Stimulated activated CD4-positive, alpha-beta T cell treated with anti-CD3 and anti-CD28 coated beads, Interleukin-2, amount 100 ng/mL, for 24 hours (primary cell): ENCODE results near the gene ZNF778.

ENCODE experiments used
- DNase-seq, 2 donors: peaks; one replicate each; pipeline ENCODE4 v3.0.0-alpha.2; 2020

The ZNF778 gene

DNA sequence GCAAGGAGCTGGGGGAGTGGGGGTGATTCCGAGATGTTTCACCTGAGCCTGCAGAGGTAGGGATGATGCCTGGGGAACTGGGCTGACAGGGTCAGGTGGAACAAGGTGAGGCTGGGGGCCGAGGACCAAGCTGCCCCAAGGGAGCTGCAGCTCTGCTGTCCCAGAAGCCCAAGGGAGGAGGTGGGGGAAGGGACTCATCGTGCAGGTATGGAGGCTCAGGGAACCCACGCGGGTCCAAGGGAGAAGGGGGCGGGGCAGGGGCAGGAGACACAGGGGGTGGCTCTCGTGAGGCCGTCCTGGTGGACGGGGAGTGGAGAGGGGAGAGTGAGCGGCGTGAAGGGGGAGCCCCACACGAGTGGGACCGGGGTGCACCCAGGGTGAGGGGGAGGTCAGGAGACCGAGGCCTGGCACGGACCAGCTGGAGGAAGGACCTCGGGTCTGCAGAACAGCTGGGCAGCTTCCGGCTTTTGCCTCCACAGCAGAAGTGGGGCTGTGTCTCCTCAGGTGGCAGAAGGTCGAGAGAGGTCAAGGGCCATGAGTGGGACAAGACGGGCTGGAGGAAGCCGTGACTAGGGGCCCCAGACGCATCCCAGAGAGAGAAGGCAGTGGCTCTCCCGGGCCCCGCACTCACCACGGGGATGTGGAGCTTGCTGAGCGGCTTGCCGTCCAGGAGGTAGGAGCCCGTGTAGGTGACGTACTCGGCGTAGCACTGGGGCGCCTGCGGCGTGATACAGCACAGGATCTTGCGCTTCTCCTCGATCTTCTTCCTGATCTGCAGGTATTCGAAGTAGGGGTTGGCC lies 61.1 kb downstream of the ZNF778 start:
- no peak for DNase-seq

DNA sequence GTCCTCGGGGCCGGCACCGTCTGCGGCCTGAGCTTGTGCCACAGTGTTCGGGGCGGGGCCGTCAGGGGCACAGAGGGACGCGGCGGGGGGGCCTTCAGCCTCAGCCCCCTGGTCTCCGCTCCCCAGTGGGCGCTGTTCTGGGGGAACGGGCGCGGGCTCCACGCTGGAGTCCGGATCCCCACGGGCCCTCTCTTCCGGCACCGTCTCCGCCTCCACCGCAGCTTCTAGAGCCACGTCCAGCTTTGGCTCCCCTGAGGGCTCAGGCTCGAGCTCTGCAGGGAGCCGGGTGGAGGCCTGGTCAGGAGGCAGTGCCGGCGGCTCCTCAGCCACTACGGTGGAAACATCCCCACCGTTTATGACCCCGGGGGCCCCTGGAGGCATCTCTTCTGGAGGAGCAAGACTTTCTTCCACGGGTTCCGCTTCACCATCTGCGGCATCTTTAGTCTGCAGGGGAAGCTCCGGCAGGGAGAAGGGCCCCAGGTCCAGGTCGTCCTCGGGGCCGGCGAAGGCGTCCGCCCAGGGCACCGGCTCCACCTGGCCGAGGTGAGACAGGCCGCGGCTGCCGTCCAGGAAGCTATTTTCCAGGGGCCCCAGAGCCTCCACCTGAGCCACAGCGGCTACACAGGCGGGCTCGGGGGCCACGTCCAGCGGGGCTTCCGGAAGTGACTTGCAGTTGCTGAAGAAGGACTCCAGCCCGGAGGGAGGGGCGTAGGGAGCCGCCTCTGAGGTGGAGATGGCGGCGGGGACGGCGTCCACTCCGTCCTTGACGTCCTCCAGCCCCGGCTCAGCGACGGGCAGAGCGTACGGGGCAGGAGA lies 62.4 kb downstream of the ZNF778 start:
- DNase-seq: no peak

DNA sequence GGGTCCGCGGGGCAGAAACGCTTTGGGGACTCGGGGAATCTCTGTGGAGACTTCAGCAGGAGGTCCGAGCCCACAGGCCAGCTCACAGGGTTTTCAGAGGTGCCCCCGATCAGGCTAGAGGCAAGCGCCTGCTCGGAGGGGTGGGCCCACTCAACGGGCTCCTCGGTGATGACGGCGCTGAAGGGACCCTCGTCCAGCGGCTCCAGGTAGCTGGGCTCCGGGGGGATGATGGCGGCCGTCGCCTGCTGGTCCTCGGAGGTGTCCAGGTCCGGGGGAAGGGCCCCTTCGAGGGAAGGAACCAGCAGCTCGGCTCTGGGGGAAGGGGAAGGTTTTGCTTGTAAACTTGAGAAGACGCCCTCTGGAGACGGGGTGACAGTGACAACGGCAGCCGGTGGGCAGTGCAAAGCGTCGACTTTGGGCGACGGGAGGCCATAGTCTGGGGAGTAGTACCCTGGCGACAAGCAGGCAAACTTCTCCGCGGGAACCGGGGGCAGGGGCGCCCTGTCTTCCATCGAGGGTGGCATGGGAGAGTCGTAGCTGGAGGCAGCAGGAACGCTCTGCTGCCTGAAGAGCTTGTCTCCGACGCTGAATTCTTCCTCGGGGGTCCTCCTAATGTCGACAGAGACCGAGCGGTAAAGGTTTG lies 63.2 kb downstream of the ZNF778 start:
- no peak for DNase-seq

DNA sequence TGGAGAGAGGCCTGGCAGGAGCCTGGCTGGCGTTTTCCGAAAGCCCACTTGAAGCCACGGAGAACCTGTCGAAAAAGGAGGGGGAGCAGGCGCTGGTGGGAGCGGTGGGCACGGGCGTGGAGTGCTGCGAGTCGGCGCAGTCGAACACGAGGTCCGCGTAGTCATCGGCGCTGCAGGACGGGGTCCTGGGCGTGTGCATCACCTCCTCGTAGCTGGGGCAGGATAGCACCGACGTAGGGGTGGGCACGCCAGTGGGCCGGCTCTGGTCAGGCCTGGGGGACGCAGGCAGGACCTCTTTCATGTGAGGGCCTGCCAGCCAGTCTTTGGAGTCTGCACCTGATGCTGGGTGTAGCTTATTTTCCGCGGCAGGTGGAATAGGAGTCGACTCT lies 63.7 kb downstream of the ZNF778 start:
- DNase-seq: no peak

DNA sequence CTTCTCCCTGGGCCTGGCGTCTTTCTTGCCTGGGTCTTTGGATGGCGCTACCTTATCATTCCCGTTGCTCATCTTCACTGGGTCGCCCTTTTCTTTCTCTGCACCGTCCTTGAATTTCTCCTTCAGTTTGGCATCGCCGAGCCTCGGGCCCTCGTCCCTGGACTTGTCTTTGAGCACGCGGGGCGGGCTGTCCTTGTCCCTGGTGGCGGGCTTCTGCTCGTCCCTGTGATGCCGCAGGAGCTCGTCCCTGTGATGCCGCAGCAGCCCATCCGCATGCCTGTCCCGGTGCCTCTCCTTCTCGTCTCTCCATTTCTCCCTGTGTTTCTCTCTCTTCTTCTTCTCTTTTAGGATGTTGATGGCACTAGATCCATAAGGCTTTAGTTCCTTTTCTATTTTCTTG lies 64.3 kb downstream of the ZNF778 start:
- no peak for DNase-seq

DNA sequence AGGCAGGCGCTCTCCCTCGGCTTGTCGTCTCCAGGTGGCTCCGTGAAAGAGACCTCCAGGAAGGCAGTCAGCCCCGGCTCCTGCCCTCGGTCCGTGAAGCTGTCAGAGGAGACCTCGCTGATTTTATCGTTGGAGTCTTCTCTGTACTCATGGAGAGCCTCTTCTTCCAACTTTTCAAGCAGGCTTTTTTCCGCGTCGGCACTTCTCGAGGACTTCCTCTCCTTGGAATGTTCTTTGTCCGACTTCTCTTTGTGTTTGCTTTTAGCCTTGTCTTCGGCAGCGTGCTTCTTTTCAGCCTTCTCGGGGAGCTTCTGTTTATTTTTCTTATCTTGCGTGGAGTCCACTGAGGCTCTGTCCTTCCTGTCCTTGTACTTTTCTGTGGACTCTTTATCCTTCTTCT lies 65.0 kb downstream of the ZNF778 start:
- DNase-seq: no peak

DNA sequence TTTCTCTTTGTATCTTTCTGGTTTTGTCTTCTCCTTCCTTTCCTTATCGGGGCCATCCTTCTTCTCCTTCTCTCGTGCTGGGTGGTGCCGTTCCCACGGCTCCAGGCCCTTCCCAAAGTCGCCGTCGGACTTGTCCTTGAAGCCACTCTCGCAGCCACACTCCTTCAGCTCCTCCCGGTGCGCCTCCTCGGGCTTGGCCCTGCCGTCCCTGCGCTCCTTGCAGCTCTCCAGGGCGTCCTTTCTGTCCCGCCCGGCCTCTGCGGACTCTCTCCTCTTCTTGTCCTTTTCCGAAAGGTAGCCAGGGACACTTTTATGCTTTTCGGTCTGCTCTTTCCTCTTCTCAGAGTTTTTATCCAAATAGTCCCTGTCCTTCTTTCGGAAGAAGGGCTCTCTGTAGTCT lies 65.9 kb downstream of the ZNF778 start:
- no peak for DNase-seq

DNA sequence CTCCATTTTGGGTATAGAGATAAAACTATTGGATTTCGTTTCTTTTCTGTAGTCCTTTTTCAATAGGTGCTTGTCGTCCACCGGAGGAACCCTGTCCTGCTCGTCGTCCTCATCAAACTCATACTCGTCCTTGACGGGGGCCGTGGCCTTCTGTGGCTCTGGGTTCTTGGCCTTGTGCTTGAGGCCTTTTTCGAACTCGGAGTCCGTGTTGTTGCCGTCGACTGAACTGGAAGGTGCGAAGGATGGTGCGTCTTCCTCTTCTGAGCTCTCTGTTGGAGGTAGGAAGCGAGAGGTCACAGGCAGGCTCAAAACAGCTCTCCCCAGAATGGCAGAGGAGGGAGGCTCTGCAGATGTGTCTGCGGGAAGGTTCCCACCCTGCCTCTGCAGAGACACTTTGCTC lies 67.9 kb downstream of the ZNF778 start:
- DNase-seq: no peak

DNA sequence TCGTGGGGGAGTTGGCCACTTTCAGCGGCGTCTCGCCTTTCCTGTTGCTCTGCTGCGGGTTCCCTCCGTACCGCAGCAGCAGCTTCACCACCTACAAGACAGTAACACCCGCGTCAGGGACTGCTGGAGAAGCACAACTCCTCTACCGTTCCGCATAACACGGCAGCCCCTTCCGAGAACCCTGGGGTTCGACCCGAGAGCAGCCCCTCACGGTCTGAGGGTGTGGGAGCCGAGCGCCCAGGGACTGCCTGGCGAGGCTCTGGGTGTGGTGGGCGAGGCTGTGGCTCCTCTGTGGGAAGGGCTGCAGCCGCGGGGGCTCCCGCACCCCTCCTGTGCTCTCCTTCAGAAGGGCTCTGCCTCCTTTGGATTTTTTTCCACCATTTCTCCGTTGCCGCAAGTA lies 68.6 kb downstream of the ZNF778 start:
- no peak for DNase-seq
